Measurements from ENCODE around the gene TSPAN18.

DNA sequence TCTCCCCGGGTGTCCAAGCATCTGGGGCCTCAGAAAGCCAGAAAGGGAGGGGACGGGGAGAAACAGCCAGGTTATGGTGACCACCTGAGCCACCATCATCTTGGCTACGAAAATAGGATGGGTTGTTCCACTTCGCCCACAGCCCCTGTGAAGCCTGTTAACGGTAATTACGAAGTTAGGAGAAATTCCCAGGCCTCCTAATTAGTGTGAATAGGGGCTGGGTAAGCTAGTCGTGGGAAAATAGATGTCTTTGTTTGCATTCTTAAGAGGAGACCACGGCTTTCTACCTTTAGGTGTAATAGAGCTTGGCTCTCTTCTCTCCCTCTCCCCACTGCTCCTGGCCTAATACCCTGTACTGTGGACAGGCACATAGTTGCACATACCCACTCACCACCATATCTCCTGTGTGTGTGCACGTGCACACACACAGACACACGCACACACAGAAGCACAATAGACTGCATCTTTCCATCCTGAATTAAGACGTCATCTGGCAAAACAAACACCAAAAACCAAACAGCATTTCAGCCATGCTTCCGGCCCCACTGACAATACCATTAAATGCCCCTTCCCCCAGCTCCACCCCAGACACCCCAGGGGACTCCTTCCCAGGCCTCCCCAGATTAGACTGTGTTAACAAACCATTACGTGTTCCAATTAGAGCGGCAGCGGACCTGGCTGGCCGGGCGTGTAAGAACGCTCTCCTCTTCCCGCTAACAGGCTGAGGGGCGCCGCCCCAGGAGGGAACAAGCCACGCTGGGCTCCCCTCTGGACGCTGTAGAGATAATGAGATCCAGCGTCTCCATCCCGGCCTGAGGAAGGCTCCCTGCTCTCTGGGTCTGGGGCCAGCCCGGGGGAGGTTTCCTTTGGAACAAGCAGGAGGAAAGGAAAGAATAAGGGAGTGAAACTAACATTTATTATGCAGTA lies 151.1 kb downstream of the TSPAN18 start:
- TF ChIP-seq, protein P1, sequence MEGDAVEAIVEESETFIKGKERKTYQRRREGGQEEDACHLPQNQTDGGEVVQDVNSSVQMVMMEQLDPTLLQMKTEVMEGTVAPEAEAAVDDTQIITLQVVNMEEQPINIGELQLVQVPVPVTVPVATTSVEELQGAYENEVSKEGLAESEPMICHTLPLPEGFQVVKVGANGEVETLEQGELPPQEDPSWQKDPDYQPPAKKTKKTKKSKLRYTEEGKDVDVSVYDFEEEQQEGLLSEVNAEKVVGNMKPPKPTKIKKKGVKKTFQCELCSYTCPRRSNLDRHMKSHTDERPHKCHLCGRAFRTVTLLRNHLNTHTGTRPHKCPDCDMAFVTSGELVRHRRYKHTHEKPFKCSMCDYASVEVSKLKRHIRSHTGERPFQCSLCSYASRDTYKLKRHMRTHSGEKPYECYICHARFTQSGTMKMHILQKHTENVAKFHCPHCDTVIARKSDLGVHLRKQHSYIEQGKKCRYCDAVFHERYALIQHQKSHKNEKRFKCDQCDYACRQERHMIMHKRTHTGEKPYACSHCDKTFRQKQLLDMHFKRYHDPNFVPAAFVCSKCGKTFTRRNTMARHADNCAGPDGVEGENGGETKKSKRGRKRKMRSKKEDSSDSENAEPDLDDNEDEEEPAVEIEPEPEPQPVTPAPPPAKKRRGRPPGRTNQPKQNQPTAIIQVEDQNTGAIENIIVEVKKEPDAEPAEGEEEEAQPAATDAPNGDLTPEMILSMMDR (IDR thresholded peaks at IDR 0.05; ENCODE audit: low read length): no peak
- TF ChIP-seq EZH2 (IDR thresholded peaks at IDR 0.05; ENCODE audit: borderline replicate concordance, low read length): no peak

Data from OCI-LY1 (cell line).